Type B pancreatic cell (in vitro differentiated cells): ENCODE measurements around the gene NR3C1. TPM values are rescaled to one million over a fixed set of nuclear protein-coding genes. Genes with fewer than 3 reads are reported as not detected.

Experiments used
- DNase-seq: peaks from one replicate; pipeline ENCODE4 v3.0.0; 2021; ENCODE audit warnings: mixed read lengths; ENCODE audit not compliant: unreplicated experiment; ENCODE audit errors: extremely low spot score
- H3K27ac Mint-ChIP-seq: 2 replicates; pipeline ENCODE4 v1.8.0; 2021; ENCODE audit warnings: mild to moderate bottlenecking, mixed read lengths
- H3K27me3 Mint-ChIP-seq: 2 replicates; pipeline ENCODE4 v1.8.0; 2021; ENCODE audit warnings: mixed read lengths
- H3K36me3 Mint-ChIP-seq: 2 replicates; pipeline ENCODE4 v1.8.0; 2021; ENCODE audit warnings: mixed read lengths
- H3K4me1 Mint-ChIP-seq: one replicate; pipeline ENCODE4 v1.8.0; 2021; ENCODE audit warnings: mixed read lengths; ENCODE audit not compliant: unreplicated experiment
- H3K4me3 Mint-ChIP-seq: 2 replicates; pipeline ENCODE4 v1.8.0; 2021; ENCODE audit warnings: mild to moderate bottlenecking, mixed read lengths
- H3K9me3 Mint-ChIP-seq: 2 replicates; pipeline ENCODE4 v1.8.0; 2021; ENCODE audit warnings: mixed read lengths
- CTCF ChIP-seq: fragments of 200-600 bp; sonication (generic); conservative IDR thresholded peaks from 2 replicates; pipeline ENCODE4 v1.5.0; 2021; ENCODE audit warnings: antibody characterized with exemption, mild to moderate bottlenecking
- total RNA-seq: library from RNA; stranded (reverse); gene quantifications from 2 replicates; pipeline ENCODE4 v1.2.1, GENCODE V29; 2021; ENCODE audit warnings: low replicate concordance

The NR3C1 gene
- total RNA-seq, 1 donor from 2014 or later, result 94.0 TPM

GRCh38 chr5:143350341-143350740, 53.1 kb downstream of the NR3C1 start:
- H3K4me3 Mint-ChIP-seq, result no peak overlapping the region
- H3K36me3 Mint-ChIP-seq, result peaks cover 8% of the 10 kb centered on the region
- peaks cover 17% of the 10 kb centered on the region for H3K4me1 Mint-ChIP-seq
- H3K27me3 Mint-ChIP-seq, result no peaks in the 10 kb centered on the region
- no peak for DNase-seq
- no peak for TF ChIP-seq CTCF
- H3K27ac Mint-ChIP-seq, result no peak overlapping the region
- H3K9me3 Mint-ChIP-seq, result peaks cover 5% of the 10 kb centered on the region

- Mint-ChIP-seq H3K27me3 (no peaks in the 10 kb centered on the region), H3K36me3 (peaks cover 8% of the 10 kb centered on the region), H3K4me3 (no peak overlapping the region), H3K27ac (no peak overlapping the region), H3K4me1 (peaks cover 17% of the 10 kb centered on the region), H3K9me3 (peaks cover 5% of the 10 kb centered on the region)
- no peak for DNase-seq
- TF ChIP-seq CTCF, result no peak
These were observed 54.3 kb downstream of the NR3C1 start for GRCh38 chr5:143349177-143349576.

- Mint-ChIP-seq H3K9me3 (no peaks in the 10 kb centered on the region), H3K27me3 (no peaks in the 10 kb centered on the region), H3K4me1 (peaks cover 11% of the 10 kb centered on the region), H3K27ac (no peak overlapping the region), H3K4me3 (no peak overlapping the region), H3K36me3 (peaks cover under 1% of the 10 kb centered on the region)
- TF ChIP-seq CTCF, result no peak
- DNase-seq, result no peak
These were observed 55.7 kb downstream of the NR3C1 start for GRCh38 chr5:143347698-143348344.

- Mint-ChIP-seq H3K27ac (no peak overlapping the region), H3K36me3 (no peaks in the 10 kb centered on the region), H3K4me3 (no peak overlapping the region), H3K4me1 (peaks cover 14% of the 10 kb centered on the region), H3K27me3 (no peaks in the 10 kb centered on the region), H3K9me3 (no peaks in the 10 kb centered on the region)
- no peak for TF ChIP-seq CTCF
- DNase-seq, result no peak
These were observed 56.4 kb downstream of the NR3C1 start for GRCh38 chr5:143347046-143347445.

- H3K27ac Mint-ChIP-seq, result no peak overlapping the region
- no peak overlapping the region for H3K4me3 Mint-ChIP-seq
- H3K27me3 Mint-ChIP-seq, result no peaks in the 10 kb centered on the region
- TF ChIP-seq CTCF, result no peak
- H3K36me3 Mint-ChIP-seq, result peaks cover 4% of the 10 kb centered on the region
- no peak for DNase-seq
- H3K9me3 Mint-ChIP-seq, result no peaks in the 10 kb centered on the region
- peaks cover 19% of the 10 kb centered on the region for H3K4me1 Mint-ChIP-seq
These were observed 57.6 kb downstream of the NR3C1 start for GRCh38 chr5:143345671-143346440.
